Measurements from ENCODE around the gene KDM7A. TPM values are rescaled to one million over a fixed set of nuclear protein-coding genes. Genes with fewer than 3 reads are reported as not detected.

KDM7A gene
- polyA plus RNA-seq, 1 of the 3 experiments (the other 2 are of a cell fraction) = 0.94 TPM

DNA sequence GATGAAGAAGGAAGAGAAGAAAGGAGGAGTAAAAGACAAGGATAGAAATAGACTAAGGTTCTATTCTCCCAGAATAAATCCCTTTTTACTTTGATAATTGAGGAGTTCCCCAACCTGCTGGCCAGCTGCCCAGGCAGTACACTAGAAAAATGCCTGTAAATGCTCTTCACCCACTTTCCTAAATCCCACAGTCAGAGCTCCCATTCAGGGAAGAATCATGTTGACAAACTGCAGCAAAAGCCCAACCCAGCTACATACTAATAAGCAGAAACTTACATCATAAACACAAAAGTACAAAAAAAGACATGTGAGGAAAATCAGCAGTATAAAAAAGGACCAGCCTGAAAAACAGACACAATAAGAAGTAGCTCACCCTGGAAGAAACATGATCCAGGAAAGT lies 15.8 kb upstream of the KDM7A start:
- no peak for TF ChIP-seq GATA2 (CRISPR knock-in tag; IDR thresholded peaks at IDR 0.05)
- TF ChIP-seq FOSL2 (IDR thresholded peaks at IDR 0.05; ENCODE audit: borderline replicate concordance, low read depth) = no peak
- TF ChIP-seq NRF1 (IDR thresholded peaks at IDR 0.05; ENCODE audit: low read depth, low read length) = no peak
- TF ChIP-seq, protein P1, sequence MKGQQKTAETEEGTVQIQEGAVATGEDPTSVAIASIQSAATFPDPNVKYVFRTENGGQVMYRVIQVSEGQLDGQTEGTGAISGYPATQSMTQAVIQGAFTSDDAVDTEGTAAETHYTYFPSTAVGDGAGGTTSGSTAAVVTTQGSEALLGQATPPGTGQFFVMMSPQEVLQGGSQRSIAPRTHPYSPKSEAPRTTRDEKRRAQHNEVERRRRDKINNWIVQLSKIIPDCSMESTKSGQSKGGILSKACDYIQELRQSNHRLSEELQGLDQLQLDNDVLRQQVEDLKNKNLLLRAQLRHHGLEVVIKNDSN (IDR thresholded peaks at IDR 0.05; ENCODE audit: borderline replicate concordance, low read depth) = no peak
- TF ChIP-seq, protein P2, sequence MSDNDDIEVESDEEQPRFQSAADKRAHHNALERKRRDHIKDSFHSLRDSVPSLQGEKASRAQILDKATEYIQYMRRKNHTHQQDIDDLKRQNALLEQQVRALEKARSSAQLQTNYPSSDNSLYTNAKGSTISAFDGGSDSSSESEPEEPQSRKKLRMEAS (IDR thresholded peaks at IDR 0.05; ENCODE audit: low read depth) = no peak
- TF ChIP-seq TCF12 (IDR thresholded peaks at IDR 0.05) = no peak
- TF ChIP-seq GABPA (IDR thresholded peaks at IDR 0.05; ENCODE audit: low read depth) = no peak
- TF ChIP-seq, protein P3, sequence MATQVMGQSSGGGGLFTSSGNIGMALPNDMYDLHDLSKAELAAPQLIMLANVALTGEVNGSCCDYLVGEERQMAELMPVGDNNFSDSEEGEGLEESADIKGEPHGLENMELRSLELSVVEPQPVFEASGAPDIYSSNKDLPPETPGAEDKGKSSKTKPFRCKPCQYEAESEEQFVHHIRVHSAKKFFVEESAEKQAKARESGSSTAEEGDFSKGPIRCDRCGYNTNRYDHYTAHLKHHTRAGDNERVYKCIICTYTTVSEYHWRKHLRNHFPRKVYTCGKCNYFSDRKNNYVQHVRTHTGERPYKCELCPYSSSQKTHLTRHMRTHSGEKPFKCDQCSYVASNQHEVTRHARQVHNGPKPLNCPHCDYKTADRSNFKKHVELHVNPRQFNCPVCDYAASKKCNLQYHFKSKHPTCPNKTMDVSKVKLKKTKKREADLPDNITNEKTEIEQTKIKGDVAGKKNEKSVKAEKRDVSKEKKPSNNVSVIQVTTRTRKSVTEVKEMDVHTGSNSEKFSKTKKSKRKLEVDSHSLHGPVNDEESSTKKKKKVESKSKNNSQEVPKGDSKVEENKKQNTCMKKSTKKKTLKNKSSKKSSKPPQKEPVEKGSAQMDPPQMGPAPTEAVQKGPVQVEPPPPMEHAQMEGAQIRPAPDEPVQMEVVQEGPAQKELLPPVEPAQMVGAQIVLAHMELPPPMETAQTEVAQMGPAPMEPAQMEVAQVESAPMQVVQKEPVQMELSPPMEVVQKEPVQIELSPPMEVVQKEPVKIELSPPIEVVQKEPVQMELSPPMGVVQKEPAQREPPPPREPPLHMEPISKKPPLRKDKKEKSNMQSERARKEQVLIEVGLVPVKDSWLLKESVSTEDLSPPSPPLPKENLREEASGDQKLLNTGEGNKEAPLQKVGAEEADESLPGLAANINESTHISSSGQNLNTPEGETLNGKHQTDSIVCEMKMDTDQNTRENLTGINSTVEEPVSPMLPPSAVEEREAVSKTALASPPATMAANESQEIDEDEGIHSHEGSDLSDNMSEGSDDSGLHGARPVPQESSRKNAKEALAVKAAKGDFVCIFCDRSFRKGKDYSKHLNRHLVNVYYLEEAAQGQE (IDR thresholded peaks at IDR 0.05; ENCODE audit: low read depth, low read length) = no peak
- TF ChIP-seq RAD21 (IDR thresholded peaks at IDR 0.05; ENCODE audit: low read length) = no peak
- TF ChIP-seq, protein P4, sequence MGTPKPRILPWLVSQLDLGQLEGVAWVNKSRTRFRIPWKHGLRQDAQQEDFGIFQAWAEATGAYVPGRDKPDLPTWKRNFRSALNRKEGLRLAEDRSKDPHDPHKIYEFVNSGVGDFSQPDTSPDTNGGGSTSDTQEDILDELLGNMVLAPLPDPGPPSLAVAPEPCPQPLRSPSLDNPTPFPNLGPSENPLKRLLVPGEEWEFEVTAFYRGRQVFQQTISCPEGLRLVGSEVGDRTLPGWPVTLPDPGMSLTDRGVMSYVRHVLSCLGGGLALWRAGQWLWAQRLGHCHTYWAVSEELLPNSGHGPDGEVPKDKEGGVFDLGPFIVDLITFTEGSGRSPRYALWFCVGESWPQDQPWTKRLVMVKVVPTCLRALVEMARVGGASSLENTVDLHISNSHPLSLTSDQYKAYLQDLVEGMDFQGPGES (IDR thresholded peaks at IDR 0.05; ENCODE audit: low read depth, low read length) = no peak
- no peak for TF ChIP-seq POLR2AphosphoS5 (IDR thresholded peaks at IDR 0.05; ENCODE audit: low read depth, low read length)
- no peak for TF ChIP-seq FOXM1 (IDR thresholded peaks at IDR 0.05; ENCODE audit: low read depth)
- no peak for TF ChIP-seq TAF1 (IDR thresholded peaks at IDR 0.05; ENCODE audit: borderline replicate concordance, low read depth, low read length)
- TF ChIP-seq RFX5 (IDR thresholded peaks at IDR 0.05; ENCODE audit: low read length) = no peak
- TF ChIP-seq SIN3A (IDR thresholded peaks at IDR 0.05; ENCODE audit: borderline replicate concordance, low read depth, low read length) = no peak
- TF ChIP-seq, protein P5, sequence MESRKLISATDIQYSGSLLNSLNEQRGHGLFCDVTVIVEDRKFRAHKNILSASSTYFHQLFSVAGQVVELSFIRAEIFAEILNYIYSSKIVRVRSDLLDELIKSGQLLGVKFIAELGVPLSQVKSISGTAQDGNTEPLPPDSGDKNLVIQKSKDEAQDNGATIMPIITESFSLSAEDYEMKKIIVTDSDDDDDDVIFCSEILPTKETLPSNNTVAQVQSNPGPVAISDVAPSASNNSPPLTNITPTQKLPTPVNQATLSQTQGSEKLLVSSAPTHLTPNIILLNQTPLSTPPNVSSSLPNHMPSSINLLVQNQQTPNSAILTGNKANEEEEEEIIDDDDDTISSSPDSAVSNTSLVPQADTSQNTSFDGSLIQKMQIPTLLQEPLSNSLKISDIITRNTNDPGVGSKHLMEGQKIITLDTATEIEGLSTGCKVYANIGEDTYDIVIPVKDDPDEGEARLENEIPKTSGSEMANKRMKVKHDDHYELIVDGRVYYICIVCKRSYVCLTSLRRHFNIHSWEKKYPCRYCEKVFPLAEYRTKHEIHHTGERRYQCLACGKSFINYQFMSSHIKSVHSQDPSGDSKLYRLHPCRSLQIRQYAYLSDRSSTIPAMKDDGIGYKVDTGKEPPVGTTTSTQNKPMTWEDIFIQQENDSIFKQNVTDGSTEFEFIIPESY (IDR thresholded peaks at IDR 0.05; ENCODE audit: borderline replicate concordance, low read depth) = no peak
- no peak for TF ChIP-seq SMC3 (IDR thresholded peaks at IDR 0.05; ENCODE audit: low read depth, low read length)
- H3K9ac ChIP-seq = no peak overlapping the region
- ChIA-PET POLR2A (no interaction called here), CTCF (interaction anchor here (0.7 to 1.7 kb wide), 6 partner anchors 9 to 461 kb away, joined by 3 to 5 read pairs (median 3); no protein-coding TSS in a partner anchor)
- H3K4me3 ChIP-seq (ENCODE audit: low read depth in 2 of 2, low read length in 1 of 2) = no peak overlapping the region
- no peaks in the 10 kb centered on the region for H3K9me2 ChIP-seq
- no peak overlapping the region for H3K4me2 ChIP-seq
- no peaks in the 10 kb centered on the region for H4K20me1 ChIP-seq (ENCODE audit: insufficient read depth)
- H3K9me3 ChIP-seq = no peaks in the 10 kb centered on the region
- no peaks in the 10 kb centered on the region for H3K36me3 ChIP-seq (replicated peaks in 1 of 2; ENCODE audit: control insufficient read depth in 1 of 2, insufficient read depth in 2 of 2, low read length in 1 of 2)
- no peaks in the 10 kb centered on the region for H3K79me2 ChIP-seq (ENCODE audit: insufficient read depth)
- H3K27me3 ChIP-seq (ENCODE audit: insufficient read depth) = peaks cover 7% of the 10 kb centered on the region; the same call in 1 of the 2 replicates
- no peaks in the 10 kb centered on the region for H3K4me1 ChIP-seq (ENCODE audit: control insufficient read depth in 1 of 2, insufficient read depth in 2 of 2, low read depth in 1 of 2, low read length in 1 of 2)
- no peak for DNase-seq
- no peak overlapping the region for H2AFZ ChIP-seq (ENCODE audit: low read depth)
- no peaks in the 10 kb centered on the region for H3F3A ChIP-seq (replicated peaks; ENCODE audit: insufficient read depth)
- H3K27ac ChIP-seq (ENCODE audit: low read depth in 2 of 2, low read length in 1 of 2) = no peak overlapping the region
